Eye (tissue), 1 donor: Measurements from ENCODE around the gene ETAA1.
A peak's percentile ranks its signal among the peaks of the same experiment; 100 is the strongest.

Source experiments
- DNase-seq: peaks from one replicate; pipeline ENCODE4 v3.0.0-alpha.2; 2015

ETAA1 gene

GRCh38 chr2:67445652-67446268 is 48.6 kb downstream of the ETAA1 start:
- no peak for DNase-seq

GRCh38 chr2:67446491-67446911 is 49.4 kb downstream of the ETAA1 start:
- peak; percentile 67 for DNase-seq

- no peak for DNase-seq
These were observed 51.5 kb downstream of the ETAA1 start for GRCh38 chr2:67448648-67449047.

GRCh38 chr2:67451086-67451832 is 54.1 kb downstream of the ETAA1 start:
- no peak for DNase-seq

- DNase-seq, result no peak
These were observed 56.2 kb downstream of the ETAA1 start for GRCh38 chr2:67453310-67453709.

GRCh38 chr2:67455219-67456142 is 58.3 kb downstream of the ETAA1 start:
- DNase-seq, result no peak

GRCh38 chr2:67456428-67456827 is 59.3 kb downstream of the ETAA1 start:
- peak; percentile 39 for DNase-seq

GRCh38 chr2:67457699-67458098 is 60.6 kb downstream of the ETAA1 start:
- DNase-seq, result peak; percentile 42

GRCh38 chr2:67459761-67460160 is 62.6 kb downstream of the ETAA1 start:
- no peak for DNase-seq
